Measurements from ENCODE around the gene DUSP5.
"Not testable (repeated sequence)": the region's sequence is repeated elsewhere in the genome, so short reads cannot be mapped to it uniquely, and the experiment has no call there.

The DUSP5 gene, protein sequence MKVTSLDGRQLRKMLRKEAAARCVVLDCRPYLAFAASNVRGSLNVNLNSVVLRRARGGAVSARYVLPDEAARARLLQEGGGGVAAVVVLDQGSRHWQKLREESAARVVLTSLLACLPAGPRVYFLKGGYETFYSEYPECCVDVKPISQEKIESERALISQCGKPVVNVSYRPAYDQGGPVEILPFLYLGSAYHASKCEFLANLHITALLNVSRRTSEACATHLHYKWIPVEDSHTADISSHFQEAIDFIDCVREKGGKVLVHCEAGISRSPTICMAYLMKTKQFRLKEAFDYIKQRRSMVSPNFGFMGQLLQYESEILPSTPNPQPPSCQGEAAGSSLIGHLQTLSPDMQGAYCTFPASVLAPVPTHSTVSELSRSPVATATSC

DNA sequence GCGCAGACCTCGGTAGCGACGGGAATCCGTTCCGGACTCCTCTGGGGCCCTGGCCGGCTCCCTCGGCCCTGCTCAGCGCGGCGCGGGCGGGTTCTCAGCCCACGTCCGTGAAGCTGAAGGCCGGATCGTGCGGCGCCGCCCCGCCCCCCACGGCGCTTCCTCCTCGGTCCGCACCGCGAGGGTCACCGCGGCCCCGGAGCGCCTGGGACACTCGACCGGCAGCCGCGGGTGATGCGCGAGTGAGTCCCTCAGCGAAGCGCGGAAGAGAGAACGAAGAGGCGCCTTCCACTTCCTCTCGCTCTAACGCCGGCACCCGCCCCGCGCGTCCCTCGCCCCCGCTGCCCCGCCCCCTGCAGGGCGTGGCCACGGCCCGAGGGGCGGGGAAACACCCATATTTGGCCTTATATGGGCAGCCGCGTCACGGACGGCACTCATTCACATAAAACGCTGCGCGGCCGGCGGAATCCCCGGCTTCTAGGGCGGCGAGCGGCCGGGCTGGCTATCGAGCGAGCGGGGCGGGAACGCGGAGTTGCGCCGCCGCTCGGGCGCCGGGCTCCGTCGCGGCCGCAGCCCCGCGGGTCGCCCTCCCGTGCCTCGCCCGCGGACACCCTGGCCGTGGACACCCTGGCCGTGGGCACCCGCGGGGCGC, at the start of gene DUSP5:
Gene DUSP5, plus strand, starts transcription at position 470 of the 649 bp plus-strand sequence. CDS start 215 bp downstream, outside the sequence.
- peak; percentile 79 for DNase-seq

- DNase-seq, result no peak
These were observed 48.9 kb upstream of the DUSP5 start for GRCh38 chr10:110448682-110449418.

- DNase-seq, result no peak
These were observed 42.3 kb upstream of the DUSP5 start for GRCh38 chr10:110455446-110455845.

GRCh38 chr10:110456046-110456445, 41.7 kb upstream of the DUSP5 start:
- DNase-seq, result no peak

- no peak for DNase-seq
These were observed 41.1 kb upstream of the DUSP5 start for GRCh38 chr10:110456523-110457091.

DNA sequence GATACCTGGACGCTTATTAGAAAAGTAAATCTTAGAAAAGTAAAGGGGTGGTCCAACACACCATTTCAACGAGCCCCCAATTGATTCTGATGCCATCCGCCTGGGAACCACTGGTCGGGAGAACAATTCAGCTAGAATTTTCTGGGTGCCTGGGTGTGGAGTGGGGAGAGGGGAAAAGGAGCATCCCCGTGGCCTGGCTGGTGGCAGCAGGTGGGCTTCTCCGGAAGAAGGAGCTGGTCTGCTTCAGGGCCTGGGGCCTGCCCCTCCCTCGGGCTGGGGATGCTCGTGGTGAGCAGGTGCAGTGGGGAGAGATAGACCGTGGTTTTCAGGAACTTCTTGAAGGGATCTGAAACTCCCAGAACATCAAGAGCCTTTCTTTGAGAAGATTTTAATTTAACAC, 39.9 kb upstream of the DUSP5 start:
- DNase-seq, result no peak

GRCh38 chr10:110458266-110458920, 39.3 kb upstream of the DUSP5 start:
- DNase-seq, result no peak

- no peak for DNase-seq
These were observed 38.1 kb upstream of the DUSP5 start for GRCh38 chr10:110459600-110459999.

- DNase-seq, result no peak
These were observed 37.4 kb upstream of the DUSP5 start for GRCh38 chr10:110460111-110460809.

DNA sequence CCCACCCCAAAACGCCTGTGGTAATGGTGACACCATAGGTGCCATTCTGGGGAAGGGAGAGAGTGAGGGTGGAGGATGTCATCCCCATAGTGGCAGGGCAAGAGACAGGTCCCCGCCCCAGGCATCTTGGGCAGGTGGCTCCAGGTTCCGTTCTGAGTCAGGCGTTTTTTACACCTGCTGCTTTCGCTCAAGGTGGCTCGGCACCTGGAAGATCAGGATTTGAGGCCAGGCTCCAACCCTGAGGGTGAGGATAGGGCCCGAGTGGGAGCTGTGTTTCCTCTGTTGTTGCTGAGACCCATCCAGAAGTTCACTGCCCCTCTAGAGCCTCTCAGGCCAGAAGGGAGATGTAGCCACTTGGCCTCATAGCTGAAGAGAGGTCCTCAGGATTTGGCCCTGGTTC, 36.6 kb upstream of the DUSP5 start:
- DNase-seq, result no peak

GRCh38 chr10:110461530-110461929, 36.2 kb upstream of the DUSP5 start:
- DNase-seq, result no peak

GRCh38 chr10:110462166-110463095, 35.3 kb upstream of the DUSP5 start:
- no peak for DNase-seq

DNA sequence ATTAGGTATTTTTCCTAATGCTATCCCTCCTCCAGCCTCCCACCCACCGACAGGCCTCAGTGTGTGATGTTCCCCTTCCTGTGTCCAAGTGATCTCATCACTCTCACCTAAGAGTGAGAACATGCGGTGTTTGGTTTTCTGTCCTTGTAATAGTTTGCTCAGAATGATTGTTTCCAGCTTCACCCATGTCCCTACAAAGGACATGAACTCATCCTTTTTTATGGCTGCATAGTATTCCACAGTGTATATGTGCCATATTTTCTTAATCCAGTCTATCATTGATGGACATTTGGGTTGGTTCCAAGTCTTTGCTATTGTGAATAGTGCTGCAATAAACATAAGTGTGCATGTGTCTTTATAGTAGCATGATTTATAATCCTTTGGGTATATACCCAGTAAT, 29.4 kb upstream of the DUSP5 start:
- DNase-seq, result not testable (repeated sequence)

DNA sequence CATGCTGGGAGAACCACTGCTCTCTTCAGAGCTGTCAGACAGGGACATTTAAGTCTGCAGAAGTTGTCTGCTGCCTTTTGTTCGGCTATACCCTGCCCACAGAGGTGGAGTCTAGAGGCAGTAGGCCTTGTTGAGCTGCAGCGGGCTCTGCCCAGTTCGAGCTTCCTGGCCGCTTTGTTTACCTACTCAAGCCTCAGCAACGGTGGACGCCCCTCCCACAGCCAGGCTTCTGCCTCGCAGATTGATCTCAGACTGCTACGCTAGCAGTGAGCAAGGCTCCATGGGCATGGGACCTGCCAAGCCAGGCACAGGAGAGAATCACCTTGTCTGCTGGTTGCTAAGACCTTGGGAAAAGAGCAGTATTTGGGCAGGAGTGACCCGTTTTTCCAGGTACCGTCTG, 27.2 kb upstream of the DUSP5 start:
- not testable (repeated sequence) for DNase-seq

- no peak for DNase-seq
These were observed 26.1 kb upstream of the DUSP5 start for GRCh38 chr10:110471566-110472139.

GRCh38 chr10:110474017-110474416, 23.7 kb upstream of the DUSP5 start:
- DNase-seq, result no peak

DNA sequence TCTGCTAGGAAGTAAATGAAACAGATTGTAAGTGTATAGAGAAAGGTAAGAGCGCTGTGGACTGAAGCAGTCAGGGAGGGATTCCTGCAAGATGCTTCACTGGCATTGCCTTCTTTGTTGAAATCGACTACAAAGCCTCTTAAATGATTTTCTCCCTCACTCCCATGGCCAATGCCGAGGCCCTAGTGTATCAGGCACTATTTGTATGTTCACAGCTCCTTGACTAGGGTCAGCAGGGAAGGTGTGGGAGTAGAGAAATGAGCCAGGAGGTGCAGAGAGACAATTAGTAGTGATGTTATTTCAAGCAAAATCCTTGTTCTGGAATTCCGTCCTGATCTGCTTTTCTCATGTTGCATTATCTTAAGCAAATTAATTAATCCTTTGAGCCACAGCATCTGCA, 22.9 kb upstream of the DUSP5 start:
- DNase-seq, result no peak

GRCh38 chr10:110475722-110476515, 21.8 kb upstream of the DUSP5 start:
- DNase-seq, result no peak

GRCh38 chr10:110479710-110480109, 18.0 kb upstream of the DUSP5 start:
- DNase-seq, result no peak

GRCh38 chr10:110480387-110480786, 17.3 kb upstream of the DUSP5 start:
- DNase-seq, result no peak

Measured in NCI-H1436 (cell line).